K562 (cell line): ENCODE data around the gene RIMS3. TPM values are rescaled to one million over a fixed set of nuclear protein-coding genes. Genes with fewer than 3 reads are reported as not detected.

Experiments used
- CHD7 ChIP-seq: fragments of 200-600 bp; sonication (generic); IDR thresholded peaks from one replicate; pipeline ENCODE4 v1.6.1; 2012; ENCODE audit warnings: mild to moderate bottlenecking, low read depth, low read length, inconsistent platforms
- EP300 ChIP-seq: IDR thresholded peaks from 2 replicates; pipeline ENCODE4 v1.6.1; 2012; ENCODE audit warnings: low read length, improper control_type of control experiment
- MCM2 ChIP-seq: fragments of 450-650 bp; IDR thresholded peaks from 2 replicates; pipeline ENCODE4 v1.6.1; 2017; ENCODE audit warnings: low read depth, mild to moderate bottlenecking
- SMARCA4 ChIP-seq: fragments of 450-650 bp; IDR thresholded peaks from 2 replicates; pipeline ENCODE4 v1.6.1; 2016
- STAT5A ChIP-seq: IDR thresholded peaks from 2 replicates; pipeline ENCODE4 v1.6.1; 2012; ENCODE audit warnings: low read length, inconsistent platforms, borderline replicate concordance
- polyA plus RNA-seq, 8 experiments: library from polyadenylated mRNA; depleted of rRNA in 4 of 8; stranded (reverse) in 5 of 8; unstranded in 3 of 8; fragments of >200 nt; fragmentation: Nextera tagmentation in 2 of 8; fragmentation: Illumina TruSeq in 1 of 8; extraction: Ambion mirVana in 2 of 8; extraction: Trizol in 1 of 8; gene quantifications; 2 replicates each; pipeline versions ENCODE4 v1.2.1 to v1.2.3, GENCODE V29; 2011 to 2014; ENCODE audit warnings: inconsistent platforms in 1 of 8, missing spikeins in 1 of 8
- total RNA-seq, 7 experiments: library from RNA; depleted of rRNA in 6 of 7; stranded (reverse); fragments of >200 nt in 6 of 7; fragmentation: Illumina TruSeq in 2 of 7; extraction: Trizol in 2 of 7; gene quantifications; 2 replicates each; pipeline versions ENCODE4 v1.2.1 to v1.2.3, GENCODE V29; 2011 to 2021; ENCODE audit warnings: low replicate concordance in 1 of 7
- TF ChIP-seq, protein P1 (sequence below): sonication (generic); formaldehyde crosslinking; IDR thresholded peaks from 2 replicates; pipeline ENCODE4 v1.8.0; 2023; ENCODE audit warnings: missing genetic modification reagents, mild to moderate bottlenecking, borderline replicate concordance

Gene RIMS3
- total and polyA plus RNA-seq, 9 of the 15 experiments (the other 6 are each of a cell fraction or from before 2014, with no cell fraction given), result 0.06 to 1.2 (median 0.59) TPM

- TF ChIP-seq, protein P1, sequence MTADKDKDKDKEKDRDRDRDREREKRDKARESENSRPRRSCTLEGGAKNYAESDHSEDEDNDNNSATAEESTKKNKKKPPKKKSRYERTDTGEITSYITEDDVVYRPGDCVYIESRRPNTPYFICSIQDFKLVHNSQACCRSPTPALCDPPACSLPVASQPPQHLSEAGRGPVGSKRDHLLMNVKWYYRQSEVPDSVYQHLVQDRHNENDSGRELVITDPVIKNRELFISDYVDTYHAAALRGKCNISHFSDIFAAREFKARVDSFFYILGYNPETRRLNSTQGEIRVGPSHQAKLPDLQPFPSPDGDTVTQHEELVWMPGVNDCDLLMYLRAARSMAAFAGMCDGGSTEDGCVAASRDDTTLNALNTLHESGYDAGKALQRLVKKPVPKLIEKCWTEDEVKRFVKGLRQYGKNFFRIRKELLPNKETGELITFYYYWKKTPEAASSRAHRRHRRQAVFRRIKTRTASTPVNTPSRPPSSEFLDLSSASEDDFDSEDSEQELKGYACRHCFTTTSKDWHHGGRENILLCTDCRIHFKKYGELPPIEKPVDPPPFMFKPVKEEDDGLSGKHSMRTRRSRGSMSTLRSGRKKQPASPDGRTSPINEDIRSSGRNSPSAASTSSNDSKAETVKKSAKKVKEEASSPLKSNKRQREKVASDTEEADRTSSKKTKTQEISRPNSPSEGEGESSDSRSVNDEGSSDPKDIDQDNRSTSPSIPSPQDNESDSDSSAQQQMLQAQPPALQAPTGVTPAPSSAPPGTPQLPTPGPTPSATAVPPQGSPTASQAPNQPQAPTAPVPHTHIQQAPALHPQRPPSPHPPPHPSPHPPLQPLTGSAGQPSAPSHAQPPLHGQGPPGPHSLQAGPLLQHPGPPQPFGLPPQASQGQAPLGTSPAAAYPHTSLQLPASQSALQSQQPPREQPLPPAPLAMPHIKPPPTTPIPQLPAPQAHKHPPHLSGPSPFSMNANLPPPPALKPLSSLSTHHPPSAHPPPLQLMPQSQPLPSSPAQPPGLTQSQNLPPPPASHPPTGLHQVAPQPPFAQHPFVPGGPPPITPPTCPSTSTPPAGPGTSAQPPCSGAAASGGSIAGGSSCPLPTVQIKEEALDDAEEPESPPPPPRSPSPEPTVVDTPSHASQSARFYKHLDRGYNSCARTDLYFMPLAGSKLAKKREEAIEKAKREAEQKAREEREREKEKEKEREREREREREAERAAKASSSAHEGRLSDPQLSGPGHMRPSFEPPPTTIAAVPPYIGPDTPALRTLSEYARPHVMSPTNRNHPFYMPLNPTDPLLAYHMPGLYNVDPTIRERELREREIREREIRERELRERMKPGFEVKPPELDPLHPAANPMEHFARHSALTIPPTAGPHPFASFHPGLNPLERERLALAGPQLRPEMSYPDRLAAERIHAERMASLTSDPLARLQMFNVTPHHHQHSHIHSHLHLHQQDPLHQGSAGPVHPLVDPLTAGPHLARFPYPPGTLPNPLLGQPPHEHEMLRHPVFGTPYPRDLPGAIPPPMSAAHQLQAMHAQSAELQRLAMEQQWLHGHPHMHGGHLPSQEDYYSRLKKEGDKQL (CRISPR knock-in tag), result no peak
- no peak for TF ChIP-seq CHD7
- peak; percentile 90 for TF ChIP-seq EP300
- peak; percentile 34; the same call in 1 of the 2 replicates for TF ChIP-seq STAT5A
- TF ChIP-seq SMARCA4, result peak; percentile 91
- TF ChIP-seq MCM2, result no peak
Measured at GRCh38 chr1:40633931-40634376, 31.5 kb downstream of the RIMS3 start (continued).
